Brain microvascular endothelial cell (primary cell): Measurements from ENCODE around the gene TM7SF3.

Experiments
- DNase-seq: peaks from one replicate; pipeline ENCODE4 v3.0.0-alpha.2; 2020
- H3K27ac ChIP-seq: fragments of 250-450 bp; sonication (Bioruptor Pico); 2 replicates; pipeline ENCODE4 v1.5.1; 2020; ENCODE audit warnings: mild to moderate bottlenecking, moderate library complexity
- H3K27me3 ChIP-seq: fragments of 250-450 bp; sonication (Bioruptor Pico); replicated peaks from 2 replicates; pipeline ENCODE4 v1.5.1; 2020; ENCODE audit warnings: mild to moderate bottlenecking
- H3K36me3 ChIP-seq: fragments of 250-450 bp; sonication (Bioruptor Pico); replicated peaks from 2 replicates; pipeline ENCODE4 v1.5.1; 2020; ENCODE audit warnings: mild to moderate bottlenecking
- H3K4me3 ChIP-seq: 2 replicates; pipeline ENCODE4 v1.5.1; 2011; ENCODE audit warnings: low read depth, mild to moderate bottlenecking, control low read depth, low read length, moderate library complexity
- CTCF ChIP-seq: IDR thresholded peaks from 2 replicates; pipeline ENCODE4 v1.5.1; 2011; ENCODE audit warnings: low read depth, mild to moderate bottlenecking, moderate library complexity, low read length, control low read depth, inconsistent platforms; ENCODE audit errors: missing control alignments
- in situ Hi-C: cut with HindIII; loops from 2 replicates; pipeline ENCODE4 v1.10.0; 2017; ENCODE audit warnings: low sequenced_read_pairs, low pct_ligation_motif_present

The TM7SF3 gene

GRCh38 chr12:26987634-26988424 lies 26.4 kb downstream of the TM7SF3 start:
- DNase-seq = no peak
- in situ Hi-C loops = no loop called here
- no peak for TF ChIP-seq CTCF
- no peaks in the 10 kb centered on the region for H3K36me3 ChIP-seq
- no peak overlapping the region for H3K27ac ChIP-seq
- H3K4me3 ChIP-seq = no peak overlapping the region
- no peaks in the 10 kb centered on the region for H3K27me3 ChIP-seq

GRCh38 chr12:26982866-26983265 lies 31.3 kb downstream of the TM7SF3 start:
- no peaks in the 10 kb centered on the region for H3K27me3 ChIP-seq
- H3K27ac ChIP-seq = no peak overlapping the region
- TF ChIP-seq CTCF = no peak
- no peaks in the 10 kb centered on the region for H3K36me3 ChIP-seq
- DNase-seq = no peak
- H3K4me3 ChIP-seq = no peak overlapping the region
- in situ Hi-C loops = no loop called here

GRCh38 chr12:26979733-26980132 lies 34.5 kb downstream of the TM7SF3 start:
- TF ChIP-seq CTCF = no peak

GRCh38 chr12:26978801-26979200 lies 35.4 kb downstream of the TM7SF3 start:
- no peak for DNase-seq
- Histone ChIP-seq H3K4me3 (no peak overlapping the region), H3K27ac (no peak overlapping the region), H3K36me3 (peaks cover 2% of the 10 kb centered on the region), H3K27me3 (no peaks in the 10 kb centered on the region)
- TF ChIP-seq CTCF = no peak
- in situ Hi-C loops = no loop called here

More at GRCh38 chr12:26979733-26980132, 34.5 kb downstream of the TM7SF3 start:
- no peak for DNase-seq
- Histone ChIP-seq H3K36me3 (no peaks in the 10 kb centered on the region), H3K27ac (no peak overlapping the region), H3K4me3 (no peak overlapping the region), H3K27me3 (no peaks in the 10 kb centered on the region)
- in situ Hi-C loops = no loop called here

- DNase-seq = no peak
- Histone ChIP-seq H3K36me3 (peaks cover 8% of the 10 kb centered on the region), H3K27ac (no peak overlapping the region), H3K27me3 (no peaks in the 10 kb centered on the region), H3K4me3 (no peak overlapping the region)
- in situ Hi-C loops = no loop called here
- no peak for TF ChIP-seq CTCF
These were observed 37.5 kb downstream of the TM7SF3 start for GRCh38 chr12:26976687-26977086.

- TF ChIP-seq CTCF = no peak
- H3K27me3 ChIP-seq = no peaks in the 10 kb centered on the region
- no peak overlapping the region for H3K27ac ChIP-seq
- in situ Hi-C loops = no loop called here
- H3K4me3 ChIP-seq = no peak overlapping the region
- H3K36me3 ChIP-seq = peaks cover 13% of the 10 kb centered on the region
- no peak for DNase-seq
These were observed 42.2 kb downstream of the TM7SF3 start for GRCh38 chr12:26971963-26972362.
